CD14-positive monocyte (primary cell): ENCODE data around the gene TSPAN18. TPM values are rescaled to one million over a fixed set of nuclear protein-coding genes. Genes with fewer than 3 reads are reported as not detected.

Experiments used
- DNase-seq, 3 donors: peaks; one replicate each; pipeline ENCODE4 v3.0.0-alpha.2; 2011 to 2022
- H2AFZ ChIP-seq: 2 replicates; pipeline ENCODE4 v1.6.0; 2012; ENCODE audit warnings: mild to moderate bottlenecking, low read depth, low read length, inconsistent platforms; ENCODE audit not compliant: insufficient read depth, poor library complexity, severe bottlenecking
- H3K27ac ChIP-seq, 2 donors: 1 replicate in 1 of 2; 2 replicates in 1 of 2; pipeline ENCODE4 v1.5.1; 2012 to 2013; ENCODE audit warnings: low read length in 2 of 2, control low read depth in 1 of 2, inconsistent platforms in 1 of 2, low read depth in 1 of 2, mild to moderate bottlenecking in 1 of 2
- H3K27me3 ChIP-seq, 2 donors: one replicate each; pipeline versions ENCODE4 v1.6.0 to v1.6.1; 2011 to 2013; ENCODE audit warnings: low read length in 2 of 2; ENCODE audit not compliant: control insufficient read depth in 2 of 2, insufficient read depth in 2 of 2
- H3K36me3 ChIP-seq, 2 donors: replicated peaks in 1 of 2; 1 replicate in 1 of 2; 2 replicates in 1 of 2; pipeline versions ENCODE4 v1.5.1 to v1.6.1; 2012 to 2013; ENCODE audit warnings: low read length in 2 of 2, control low read depth in 1 of 2, inconsistent platforms in 1 of 2, mild to moderate bottlenecking in 1 of 2; ENCODE audit not compliant: insufficient read depth in 2 of 2, control insufficient read depth in 1 of 2
- H3K4me1 ChIP-seq, 2 donors: 1 replicate in 1 of 2; 2 replicates in 1 of 2; pipeline versions ENCODE4 v1.5.1 to v1.6.1; 2012 to 2013; ENCODE audit warnings: low read length in 2 of 2, control low read depth in 1 of 2, inconsistent platforms in 1 of 2, mild to moderate bottlenecking in 1 of 2, moderate library complexity in 1 of 2; ENCODE audit not compliant: insufficient read depth in 2 of 2, control insufficient read depth in 1 of 2
- H3K4me2 ChIP-seq: replicated peaks from 2 replicates; pipeline ENCODE3; 2012; ENCODE audit warnings: low read length, moderate library complexity, mild to moderate bottlenecking; ENCODE audit not compliant: poor library complexity, severe bottlenecking; ENCODE audit errors: extremely low read depth
- H3K4me3 ChIP-seq, 3 experiments: fragments of 200-600 bp in 1 of 3; sonication (generic) in 1 of 3; replicated peaks in 1 of 3; 1 replicate in 2 of 3; 2 replicates in 1 of 3; pipeline ENCODE4 v1.5.1; 2011 to 2013; ENCODE audit warnings: low read length in 3 of 3, mild to moderate bottlenecking in 3 of 3, control low read depth in 2 of 3, low read depth in 2 of 3, inconsistent platforms in 1 of 3, moderate library complexity in 1 of 3
- H3K79me2 ChIP-seq: 2 replicates; pipeline ENCODE4 v1.6.0; 2012; ENCODE audit warnings: mild to moderate bottlenecking, control low read depth, inconsistent platforms, low read length, moderate library complexity; ENCODE audit not compliant: insufficient read depth
- H3K9ac ChIP-seq: 2 replicates; pipeline ENCODE4 v1.6.0; 2017; ENCODE audit warnings: low read length, mild to moderate bottlenecking; ENCODE audit not compliant: insufficient read depth, poor library complexity, severe bottlenecking
- H3K9me3 ChIP-seq, 2 donors: replicated peaks in 1 of 2; 1 replicate in 1 of 2; 2 replicates in 1 of 2; pipeline versions ENCODE4 v1.5.1 to v1.6.1; 2012 to 2013; ENCODE audit warnings: low read length in 2 of 2, control low read depth in 1 of 2; ENCODE audit not compliant: control insufficient read depth in 1 of 2, insufficient read depth in 1 of 2
- H4K20me1 ChIP-seq: 2 replicates; pipeline ENCODE4 v1.6.0; 2012; ENCODE audit warnings: mild to moderate bottlenecking, low read length, control low read depth, moderate library complexity; ENCODE audit not compliant: insufficient read depth
- H3K27ac Mint-ChIP-seq, 7 donors: one replicate each; pipeline ENCODE4 v1.8.0; 2020; ENCODE audit warnings: mild to moderate bottlenecking in 7 of 7, mixed read lengths in 7 of 7, moderate library complexity in 6 of 7, inconsistent platforms in 2 of 7
- H3K27me3 Mint-ChIP-seq, 3 donors: one replicate each; pipeline ENCODE4 v1.8.0; 2021 to 2022; ENCODE audit warnings: low read depth in 3 of 3, mild to moderate bottlenecking in 3 of 3, mixed read lengths in 3 of 3, moderate library complexity in 3 of 3, inconsistent platforms in 1 of 3
- H3K36me3 Mint-ChIP-seq, 2 donors: one replicate each; pipeline ENCODE4 v1.8.0; 2020; ENCODE audit warnings: mixed read lengths in 2 of 2, inconsistent platforms in 1 of 2, mild to moderate bottlenecking in 1 of 2
- H3K4me1 Mint-ChIP-seq: one replicate; pipeline ENCODE4 v1.8.0; 2020; ENCODE audit warnings: mild to moderate bottlenecking, mixed read lengths
- H3K4me3 Mint-ChIP-seq, 2 donors: one replicate each; pipeline ENCODE4 v1.8.0; 2020; ENCODE audit warnings: mild to moderate bottlenecking in 2 of 2, mixed read lengths in 2 of 2, moderate library complexity in 1 of 2
- H3K9me3 Mint-ChIP-seq, 7 donors: one replicate each; pipeline ENCODE4 v1.8.0; 2020 to 2022; ENCODE audit warnings: mixed read lengths in 7 of 7, mild to moderate bottlenecking in 6 of 7, moderate library complexity in 6 of 7, inconsistent platforms in 2 of 7
- WGBS: methylation state at CpG from one replicate; pipeline ENCODE4 v1.1.5; 2013; ENCODE audit warnings: missing lambda C conversion rate; ENCODE audit not compliant: insufficient coverage; 5-methylcytosine and 5-hydroxymethylcytosine counted together
- intact Hi-C, 2 donors: fragments of 100-400 bp; cut with micrococcal nuclease; formaldehyde crosslinking; loops; one replicate each; pipeline versions ENCODE4 v1.15.0 to v1.15.1; 2023
- polyA plus RNA-seq, 3 donors: library from polyadenylated mRNA; depleted of rRNA in 1 of 3; unstranded in 2 of 3; stranded (reverse) in 1 of 3; fragments of 300-500 nt in 2 of 3; fragments of >200 nt in 1 of 3; fragmentation: Illumina TruSeq in 2 of 3; gene quantifications; 1 replicate in 2 of 3; 2 replicates in 1 of 3; pipeline ENCODE4 v1.2.3, GENCODE V29; 2012 to 2021
- TF ChIP-seq, protein P1 (sequence below): fragments of 200-600 bp; IDR thresholded peaks from one replicate; pipeline ENCODE4 v1.8.0; 2022; ENCODE audit warnings: antibody characterized with exemption, mild to moderate bottlenecking

TSPAN18 gene
- polyA plus RNA-seq, 3 donors: not detected

DNA sequence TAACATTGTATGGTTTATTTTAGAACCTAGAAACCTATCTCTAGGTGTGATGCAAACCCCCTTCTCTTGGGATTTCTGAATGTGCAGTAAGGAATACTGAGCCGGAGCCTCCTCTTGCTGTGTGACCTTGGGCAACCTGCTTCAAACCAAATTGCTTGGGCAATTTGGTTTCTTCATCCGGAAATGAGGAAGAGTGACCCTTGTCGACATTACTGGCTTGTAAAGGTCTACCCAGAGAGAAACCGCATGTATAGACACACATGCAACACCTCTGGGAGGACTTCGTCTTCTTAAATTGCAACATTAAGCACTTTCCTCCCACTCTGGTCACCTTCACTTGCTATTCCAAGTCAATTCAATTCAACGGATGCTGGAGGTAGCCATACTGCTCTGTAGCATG, 243.5 kb downstream of the TSPAN18 start:
- Histone ChIP-seq H3K4me2 (peak overlapping the region; percentile 20), H3K4me3 (peak overlapping the region in 1 of 3 experiments; percentile 14), H3K27ac (peak overlapping the region in 1 of 2 donors; percentile 14), H4K20me1 (no peaks in the 10 kb centered on the region), H3K4me1 (peaks cover 22 to 25% of the 10 kb centered on the region in 2 donors), H3K36me3 (no peaks in the 10 kb centered on the region), H3K9ac (no peak overlapping the region), H2AFZ (no peak overlapping the region), H3K27me3 (no peaks in the 10 kb centered on the region), H3K9me3 (no peaks in the 10 kb centered on the region), H3K79me2 (no peaks in the 10 kb centered on the region)
- Mint-ChIP-seq H3K36me3 (no peaks in the 10 kb centered on the region), H3K9me3 (peaks cover 0 to 2% (median 0%) of the 10 kb centered on the region in 7 donors), H3K27me3 (peaks cover 2 to 8% (median 5%) of the 10 kb centered on the region in 3 donors), H3K4me1 (peaks cover 31% of the 10 kb centered on the region), H3K4me3 (no peak overlapping the region), H3K27ac (peak overlapping the region in 5 of 7 donors; percentile 30 to 73 (median 61))
- 12% methylated on average over 5 of the region's 6 CpGs for WGBS
- peak; percentile 46 to 76 (median 71) for DNase-seq
- intact Hi-C loops: no loop called here
- TF ChIP-seq, protein P1, sequence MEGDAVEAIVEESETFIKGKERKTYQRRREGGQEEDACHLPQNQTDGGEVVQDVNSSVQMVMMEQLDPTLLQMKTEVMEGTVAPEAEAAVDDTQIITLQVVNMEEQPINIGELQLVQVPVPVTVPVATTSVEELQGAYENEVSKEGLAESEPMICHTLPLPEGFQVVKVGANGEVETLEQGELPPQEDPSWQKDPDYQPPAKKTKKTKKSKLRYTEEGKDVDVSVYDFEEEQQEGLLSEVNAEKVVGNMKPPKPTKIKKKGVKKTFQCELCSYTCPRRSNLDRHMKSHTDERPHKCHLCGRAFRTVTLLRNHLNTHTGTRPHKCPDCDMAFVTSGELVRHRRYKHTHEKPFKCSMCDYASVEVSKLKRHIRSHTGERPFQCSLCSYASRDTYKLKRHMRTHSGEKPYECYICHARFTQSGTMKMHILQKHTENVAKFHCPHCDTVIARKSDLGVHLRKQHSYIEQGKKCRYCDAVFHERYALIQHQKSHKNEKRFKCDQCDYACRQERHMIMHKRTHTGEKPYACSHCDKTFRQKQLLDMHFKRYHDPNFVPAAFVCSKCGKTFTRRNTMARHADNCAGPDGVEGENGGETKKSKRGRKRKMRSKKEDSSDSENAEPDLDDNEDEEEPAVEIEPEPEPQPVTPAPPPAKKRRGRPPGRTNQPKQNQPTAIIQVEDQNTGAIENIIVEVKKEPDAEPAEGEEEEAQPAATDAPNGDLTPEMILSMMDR: no peak

GRCh38 chr11:44971185-44971584, 244.4 kb downstream of the TSPAN18 start:
- Mint-ChIP-seq H3K27ac (peak overlapping the region in 1 of 7 donors; percentile 46), H3K4me3 (no peak overlapping the region), H3K27me3 (peaks cover 3 to 6% (median 3%) of the 10 kb centered on the region in 3 donors), H3K9me3 (peaks cover 0 to 2% (median 0%) of the 10 kb centered on the region in 7 donors), H3K4me1 (peaks cover 29% of the 10 kb centered on the region), H3K36me3 (no peaks in the 10 kb centered on the region)
- Histone ChIP-seq H3K27ac (peak overlapping the region in 1 of 2 donors; percentile 14), H4K20me1 (no peaks in the 10 kb centered on the region), H2AFZ (no peak overlapping the region), H3K9me3 (no peaks in the 10 kb centered on the region), H3K27me3 (no peaks in the 10 kb centered on the region), H3K9ac (no peak overlapping the region), H3K79me2 (no peaks in the 10 kb centered on the region), H3K4me3 (no peak overlapping the region), H3K36me3 (no peaks in the 10 kb centered on the region), H3K4me1 (peaks cover 22 to 25% of the 10 kb centered on the region in 2 donors), H3K4me2 (no peak overlapping the region)
- intact Hi-C loops: no loop called here
- 100% methylated on average over 1 of the region's 10 CpGs for WGBS
- TF ChIP-seq, protein P1: no peak
- no peak for DNase-seq
